ENCODE measurements around the gene MCIDAS. TPM values are rescaled to one million over a fixed set of nuclear protein-coding genes. Genes with fewer than 3 reads are reported as not detected.
A peak's percentile ranks its signal among the peaks of the same experiment; 100 is the strongest.

The MCIDAS gene
- total and polyA plus RNA-seq, 2 experiments from 2014 or later = 0.49 TPM; not detected in 1

- H3K36me3 ChIP-seq = no peaks in the 10 kb centered on the region
- no peak for DNase-seq (ENCODE audit: low read depth in 1 of 2, low spot score in 1 of 2)
- no peak for TF ChIP-seq CTCF (IDR thresholded peaks at IDR 0.05; ENCODE audit: low read depth, low read length)
- H3K4me1 ChIP-seq (ENCODE audit: low read depth) = no peaks in the 10 kb centered on the region
- no peaks in the 10 kb centered on the region for H3K9me3 ChIP-seq (ENCODE audit: low read depth)
- H3K4me3 ChIP-seq = no peak overlapping the region
- H3K27me3 ChIP-seq = peaks cover 69% of the 10 kb centered on the region
- H3K27ac ChIP-seq = no peak overlapping the region
Measured at GRCh38 chr5:55188656-55189540, 38.2 kb downstream of the MCIDAS start.

GRCh38 chr5:55187370-55187769, 39.7 kb downstream of the MCIDAS start:
- Histone ChIP-seq H3K36me3 (no peaks in the 10 kb centered on the region), H3K4me1 (ENCODE audit: low read depth) (no peaks in the 10 kb centered on the region), H3K27ac (no peak overlapping the region), H3K9me3 (ENCODE audit: low read depth) (no peaks in the 10 kb centered on the region), H3K27me3 (peaks cover 61% of the 10 kb centered on the region), H3K4me3 (no peak overlapping the region)
- peak in 1 of 2 donors; percentile 19 for DNase-seq (ENCODE audit: low read depth in 1 of 2, low spot score in 1 of 2)
- peak; percentile 33 for TF ChIP-seq CTCF (IDR thresholded peaks at IDR 0.05; ENCODE audit: low read depth, low read length)

DNA sequence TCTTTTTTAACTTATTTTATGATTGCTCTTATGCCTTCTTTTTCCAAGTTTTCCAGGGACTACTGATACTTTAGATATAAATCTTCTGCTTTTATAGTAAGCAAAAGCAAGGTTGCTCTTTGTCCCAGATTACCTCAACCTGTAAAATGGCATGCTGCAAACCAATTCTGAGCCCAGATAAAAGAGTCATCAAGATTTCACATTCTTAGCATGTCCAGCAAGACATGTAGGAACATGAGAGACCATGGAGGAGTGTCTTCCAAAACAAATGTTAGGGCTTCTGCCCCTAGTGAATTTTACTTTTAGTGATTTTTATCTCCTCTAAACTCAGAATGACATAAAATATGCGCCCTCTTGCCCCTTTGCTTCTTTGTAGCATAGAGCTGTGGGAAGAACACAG, 47.1 kb downstream of the MCIDAS start:
- H3K9me3 ChIP-seq (ENCODE audit: low read depth) = no peaks in the 10 kb centered on the region
- peaks cover 82% of the 10 kb centered on the region for H3K27me3 ChIP-seq
- no peaks in the 10 kb centered on the region for H3K4me1 ChIP-seq (ENCODE audit: low read depth)
- DNase-seq (ENCODE audit: low read depth in 1 of 2, low spot score in 1 of 2) = no peak
- no peaks in the 10 kb centered on the region for H3K36me3 ChIP-seq
- no peak for TF ChIP-seq CTCF (IDR thresholded peaks at IDR 0.05; ENCODE audit: low read depth, low read length)
- H3K27ac ChIP-seq = no peak overlapping the region
- no peak overlapping the region for H3K4me3 ChIP-seq

DNA sequence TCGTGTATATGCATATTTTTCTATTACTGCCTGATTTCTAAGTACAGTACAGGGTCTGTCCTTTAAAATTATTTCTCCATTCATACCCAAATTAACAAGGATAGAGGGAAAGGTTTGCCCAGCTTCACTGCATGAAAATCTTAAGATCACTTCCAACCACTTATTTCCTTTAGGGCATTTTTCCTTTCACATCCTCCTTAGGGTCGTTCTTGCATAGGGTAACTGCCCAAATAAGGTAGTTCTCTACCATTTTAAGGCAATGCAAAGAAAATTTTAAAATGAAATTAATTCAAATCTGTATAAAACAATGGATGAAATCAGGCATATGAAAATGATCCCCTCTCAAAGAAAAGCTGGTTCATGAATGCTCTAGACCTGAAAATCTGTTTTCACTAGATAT, 50.0 kb downstream of the MCIDAS start:
- no peaks in the 10 kb centered on the region for H3K9me3 ChIP-seq (ENCODE audit: low read depth)
- no peak for TF ChIP-seq CTCF (IDR thresholded peaks at IDR 0.05; ENCODE audit: low read depth, low read length)
- H3K4me3 ChIP-seq = no peak overlapping the region
- H3K27ac ChIP-seq = no peak overlapping the region
- DNase-seq (ENCODE audit: low read depth in 1 of 2, low spot score in 1 of 2) = no peak
- H3K27me3 ChIP-seq = peaks cover 92% of the 10 kb centered on the region
- H3K36me3 ChIP-seq = no peaks in the 10 kb centered on the region
- H3K4me1 ChIP-seq (ENCODE audit: low read depth) = peaks cover 4% of the 10 kb centered on the region

DNA sequence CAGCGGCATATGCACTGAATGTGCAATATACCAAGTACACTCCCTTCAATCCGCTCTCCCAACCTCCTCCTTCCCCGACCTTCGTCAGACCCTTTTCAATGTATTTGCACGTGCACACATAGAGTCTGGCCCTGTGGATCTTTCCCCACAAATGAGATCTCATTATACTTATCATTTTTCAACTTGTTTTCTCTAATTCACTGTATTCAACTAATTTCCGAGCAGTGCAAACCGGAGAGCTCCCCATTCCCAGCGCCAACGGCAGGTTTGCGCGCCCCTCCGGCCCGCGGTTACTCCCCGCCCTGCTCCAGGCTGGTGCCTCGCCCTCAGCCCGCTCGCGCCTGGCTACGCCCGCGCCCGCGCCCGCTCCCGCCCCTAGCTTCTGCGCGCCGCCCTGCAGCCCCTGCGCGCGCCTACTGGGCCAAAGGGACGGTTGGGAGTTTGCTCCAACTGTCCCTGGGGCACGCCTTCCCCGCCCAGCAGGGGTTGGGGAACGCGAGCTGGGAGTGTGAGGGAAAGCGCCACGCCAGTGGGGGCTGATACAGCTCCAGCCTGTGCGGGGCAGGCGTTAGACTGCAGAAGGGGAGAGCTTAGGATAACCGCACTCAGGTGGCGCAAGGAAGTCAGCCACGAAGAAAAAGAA, 50.8 kb downstream of the MCIDAS start:
- Histone ChIP-seq H3K27me3 (peaks cover 84% of the 10 kb centered on the region), H3K4me3 (peak overlapping the region; percentile 25), H3K27ac (no peak overlapping the region), H3K9me3 (ENCODE audit: low read depth) (no peaks in the 10 kb centered on the region), H3K36me3 (no peaks in the 10 kb centered on the region), H3K4me1 (ENCODE audit: low read depth) (peaks cover 4% of the 10 kb centered on the region)
- TF ChIP-seq CTCF (IDR thresholded peaks at IDR 0.05; ENCODE audit: low read depth, low read length) = no peak
- DNase-seq (ENCODE audit: low read depth in 1 of 2, low spot score in 1 of 2) = peak; percentile 9 to 82
